GM23338 (cell line): ENCODE results near the gene RASAL3. TPM values are rescaled to one million over a fixed set of nuclear protein-coding genes. Genes with fewer than 3 reads are reported as not detected.
A peak's percentile ranks its signal among the peaks of the same experiment; 100 is the strongest.

Source experiments
- ATAC-seq: fragments of 200-7000 bp; cut with Tn5 transposase; 3 replicates; pipeline ENCODE4 v1.9.1; 2020
- DNase-seq: peaks from one replicate; pipeline ENCODE4 v3.0.0-alpha.2; 2015; ENCODE audit warnings: low spot score
- H2AFZ ChIP-seq: fragments of 200-600 bp; sonication (generic); 2 replicates; pipeline ENCODE4 v1.8.0; 2016; ENCODE audit warnings: antibody characterized with exemption, mild to moderate bottlenecking, moderate library complexity
- H3F3A ChIP-seq: fragments of 200-600 bp; sonication (generic); replicated peaks from 2 replicates; pipeline ENCODE4 v1.8.0; 2017; ENCODE audit warnings: antibody characterized with exemption, mixed run types, low read depth
- H3K27ac ChIP-seq: fragments of 200-600 bp; sonication (generic); 2 replicates; pipeline ENCODE4 v1.6.1; 2016; ENCODE audit warnings: low read depth
- H3K27me3 ChIP-seq: fragments of 200-600 bp; sonication (generic); 2 replicates; pipeline ENCODE4 v1.8.0; 2016; ENCODE audit warnings: mild to moderate bottlenecking, mixed run types, moderate library complexity; ENCODE audit not compliant: insufficient read depth
- H3K36me3 ChIP-seq: fragments of 200-600 bp; sonication (generic); 2 replicates; pipeline ENCODE4 v1.8.0; 2016; ENCODE audit warnings: mild to moderate bottlenecking; ENCODE audit not compliant: insufficient read depth
- H3K4me1 ChIP-seq: fragments of 200-600 bp; sonication (generic); 2 replicates; pipeline ENCODE4 v1.8.0; 2016; ENCODE audit warnings: mild to moderate bottlenecking, moderate library complexity; ENCODE audit not compliant: insufficient read depth
- H3K4me2 ChIP-seq: fragments of 200-600 bp; sonication (generic); 2 replicates; pipeline ENCODE4 v1.7.1; 2017; ENCODE audit warnings: mixed run types
- H3K4me3 ChIP-seq: fragments of 200-600 bp; sonication (generic); 2 replicates; pipeline ENCODE4 v1.6.1; 2016; ENCODE audit warnings: mixed run types
- H3K79me2 ChIP-seq: fragments of 200-600 bp; sonication (generic); replicated peaks from 2 replicates; pipeline ENCODE4 v1.8.0; 2017; ENCODE audit warnings: mild to moderate bottlenecking; ENCODE audit not compliant: insufficient read depth
- H3K9me2 ChIP-seq: fragments of 200-600 bp; sonication (generic); 2 replicates; pipeline ENCODE4 v1.8.0; 2017; ENCODE audit not compliant: insufficient read depth
- H4K20me1 ChIP-seq: fragments of 200-600 bp; sonication (generic); replicated peaks from 2 replicates; pipeline ENCODE4 v1.8.0; 2017; ENCODE audit warnings: mild to moderate bottlenecking; ENCODE audit not compliant: insufficient read depth
- H3K27ac Mint-ChIP-seq: 2 replicates; pipeline ENCODE4 v1.8.0; 2020; ENCODE audit warnings: inconsistent platforms, mild to moderate bottlenecking, moderate library complexity, mixed read lengths
- H3K27me3 Mint-ChIP-seq: 3 replicates; pipeline ENCODE4 v1.8.0; 2022; ENCODE audit warnings: low read depth, mild to moderate bottlenecking, moderate library complexity, mixed read lengths, inconsistent platforms; ENCODE audit not compliant: insufficient read depth, poor library complexity
- H3K36me3 Mint-ChIP-seq: 3 replicates; pipeline ENCODE4 v1.8.0; 2021; ENCODE audit warnings: low read depth, mild to moderate bottlenecking, inconsistent platforms, moderate library complexity, mixed read lengths
- H3K4me1 Mint-ChIP-seq: 3 replicates; pipeline ENCODE4 v1.8.0; 2020; ENCODE audit warnings: mild to moderate bottlenecking, inconsistent platforms, mixed read lengths
- H3K4me3 Mint-ChIP-seq: 3 replicates; pipeline ENCODE4 v1.8.0; 2021; ENCODE audit warnings: moderate library complexity, mild to moderate bottlenecking, inconsistent platforms, mixed read lengths
- H3K9me3 Mint-ChIP-seq: 3 replicates; pipeline ENCODE4 v1.8.0; 2020; ENCODE audit warnings: moderate library complexity, mild to moderate bottlenecking, inconsistent platforms, mixed read lengths
- CREB1 ChIP-seq: fragments of 250-450 bp; sonication (Bioruptor Pico); IDR thresholded peaks from 2 replicates; pipeline ENCODE4 v1.5.0; 2020; ENCODE audit warnings: low read depth, mild to moderate bottlenecking, moderate library complexity
- CTCF ChIP-seq, 2 experiments: fragments of 200-600 bp in 1 of 2; sonication (generic) in 1 of 2; conservative IDR thresholded peaks; 2 replicates each; pipeline versions ENCODE4 v1.5.1 to v1.6.1; 2016 to 2017; ENCODE audit warnings: antibody characterized with exemption in 2 of 2, low read depth in 2 of 2, mild to moderate bottlenecking in 2 of 2, moderate library complexity in 1 of 2
- ETS1 ChIP-seq: IDR thresholded peaks from 2 replicates; pipeline ENCODE4 v1.6.1; 2016; ENCODE audit warnings: antibody characterized with exemption
- EZH2 ChIP-seq: fragments of 200-600 bp; sonication (generic); IDR thresholded peaks from one replicate; pipeline ENCODE4 v1.8.0; 2017; ENCODE audit warnings: antibody characterized with exemption, mild to moderate bottlenecking, low read depth; ENCODE audit not compliant: unreplicated experiment
- EZH2phosphoT487 ChIP-seq: fragments of 200-600 bp; sonication (generic); IDR thresholded peaks from one replicate; pipeline ENCODE4 v1.8.1; 2018; ENCODE audit warnings: antibody characterized with exemption; ENCODE audit not compliant: unreplicated experiment
- JUNB ChIP-seq: IDR thresholded peaks from one replicate; pipeline ENCODE4 v1.6.1; 2016; ENCODE audit warnings: antibody characterized with exemption; ENCODE audit not compliant: unreplicated experiment
- NANOG ChIP-seq: IDR thresholded peaks from 2 replicates; pipeline ENCODE4 v1.6.1; 2016; ENCODE audit warnings: antibody characterized with exemption, borderline replicate concordance
- POLR2AphosphoS5 ChIP-seq: IDR thresholded peaks from 2 replicates; pipeline ENCODE4 v1.6.1; 2016; ENCODE audit warnings: antibody characterized with exemption, low read depth
- REST ChIP-seq: IDR thresholded peaks from one replicate; pipeline ENCODE4 v1.6.1; 2018; ENCODE audit warnings: antibody characterized with exemption; ENCODE audit not compliant: unreplicated experiment
- STAT1 ChIP-seq: IDR thresholded peaks from one replicate; pipeline ENCODE4 v1.6.1; 2016; ENCODE audit warnings: antibody characterized with exemption; ENCODE audit not compliant: unreplicated experiment
- ZNF114 ChIP-seq: fragments of 250-450 bp; sonication (Bioruptor Pico); IDR thresholded peaks from 2 replicates; pipeline ENCODE4 v1.5.0; 2020; ENCODE audit warnings: mild to moderate bottlenecking, moderate library complexity
- ZNF331 ChIP-seq: fragments of 250-450 bp; sonication (Bioruptor Pico); IDR thresholded peaks from 2 replicates; pipeline ENCODE4 v1.5.0; 2020; ENCODE audit warnings: low read depth, mild to moderate bottlenecking, moderate library complexity
- ZNF462 ChIP-seq: fragments of 250-450 bp; sonication (Bioruptor Pico); IDR thresholded peaks from 2 replicates; pipeline ENCODE4 v1.5.0; 2020; ENCODE audit warnings: mild to moderate bottlenecking, moderate library complexity
- polyA plus RNA-seq: library from polyadenylated mRNA; unstranded; fragments of >200 nt; fragmentation: Nextera tagmentation; extraction: Ambion mirVana; gene quantifications from 2 replicates; pipeline ENCODE4 v1.2.1, GENCODE V29; 2016
- total RNA-seq: library from RNA; depleted of rRNA; stranded (reverse); fragments of >200 nt; shearing (Covaris generic); gene quantifications from 2 replicates; pipeline ENCODE4 v1.2.3, GENCODE V29; 2014

Gene RASAL3
- total and polyA plus RNA-seq, 2 experiments from 2014 or later = 1.8 to 1.9 TPM

GRCh38 chr19:15436012-15436825 lies 28.1 kb downstream of the RASAL3 start:
- DNase-seq (peak; percentile 43), ATAC-seq (no peak)
- H3K36me3 ChIP-seq = no peaks in the 10 kb centered on the region
- H3F3A ChIP-seq = peaks cover 4% of the 10 kb centered on the region; the same call in 1 of the 2 replicates
- TF ChIP-seq JUNB = no peak
- TF ChIP-seq ZNF114 (CRISPR knock-in tag) = no peak
- TF ChIP-seq EZH2 = no peak
- no peak for TF ChIP-seq EZH2phosphoT487
- TF ChIP-seq STAT1 = no peak
- no peak for TF ChIP-seq CTCF (conservative IDR thresholded peaks at IDR 0.05; ENCODE audit: low read depth in 2 of 2)
- TF ChIP-seq ZNF462 (CRISPR knock-in tag) = no peak
- no peak for TF ChIP-seq CREB1 (CRISPR knock-in tag)
- TF ChIP-seq ZNF331 = no peak
- TF ChIP-seq REST = no peak
- no peak for TF ChIP-seq NANOG
- TF ChIP-seq ETS1 = no peak
- TF ChIP-seq POLR2AphosphoS5 = no peak
- Mint-ChIP-seq H3K27ac (no peak overlapping the region), H3K4me3 (no peak overlapping the region), H3K9me3 (no peaks in the 10 kb centered on the region; the same call in 2 of the 3 replicates), H3K27me3 (peaks cover 7% of the 10 kb centered on the region), H3K4me1 (peaks cover 13% of the 10 kb centered on the region), H3K36me3 (no peaks in the 10 kb centered on the region)
- peaks cover 8% of the 10 kb centered on the region for H3K79me2 ChIP-seq
- no peak overlapping the region for H3K4me2 ChIP-seq
- peaks cover 8% of the 10 kb centered on the region for H4K20me1 ChIP-seq
- H3K27ac ChIP-seq = no peak overlapping the region
- H3K9me2 ChIP-seq = no peaks in the 10 kb centered on the region
- no peak overlapping the region for H3K4me3 ChIP-seq
- H3K27me3 ChIP-seq = no peaks in the 10 kb centered on the region
- H3K4me1 ChIP-seq = 0 out of 2 replicates have a peak, but pooled peaks cover 5% of the 10 kb centered on the region
- H2AFZ ChIP-seq = no peak overlapping the region
